ENCODE measurements around the gene SH3D19. TPM values are rescaled to one million over a fixed set of nuclear protein-coding genes. Genes with fewer than 3 reads are reported as not detected.
A peak's percentile ranks its signal among the peaks of the same experiment; 100 is the strongest.

Gene SH3D19
- polyA plus RNA-seq, 4 donors, result 37.7 to 92.4 (median 64.6) TPM

- no peak for FAIRE-seq
Measured at GRCh38 chr4:151304755-151305154, 20.6 kb downstream of the SH3D19 start.

GRCh38 chr4:151304226-151304625, 21.2 kb downstream of the SH3D19 start:
- Histone ChIP-seq H3K27ac (ENCODE audit: low read depth in 1 of 3, low read length in 2 of 3) (no peak overlapping the region), H3K4me3 (ENCODE audit: low read depth in 1 of 3, low read length in 3 of 3) (no peak overlapping the region), H3K9me3 (ENCODE audit: control insufficient read depth in 2 of 2, insufficient read depth in 1 of 2, low read depth in 1 of 2, low read length in 1 of 2) (no peaks in the 10 kb centered on the region), H3K27me3 (ENCODE audit: control insufficient read depth in 3 of 3, insufficient read depth in 3 of 3, low read length in 3 of 3) (no peaks in the 10 kb centered on the region), H3K4me1 (ENCODE audit: control insufficient read depth in 3 of 3, insufficient read depth in 2 of 3, low read depth in 1 of 3, low read length in 2 of 3) (peaks cover 0 to 4% (median 2%) of the 10 kb centered on the region in 3 donors), H3K36me3 (ENCODE audit: control insufficient read depth in 3 of 3, insufficient read depth in 2 of 3, low read depth in 1 of 3, low read length in 3 of 3) (peaks cover 0 to 10% (median 1%) of the 10 kb centered on the region in 3 donors)
- FAIRE-seq (no peak), DNase-seq (no peak)

More at GRCh38 chr4:151304755-151305154, 20.6 kb downstream of the SH3D19 start:
- Histone ChIP-seq H3K36me3 (ENCODE audit: control insufficient read depth in 3 of 3, insufficient read depth in 2 of 3, low read depth in 1 of 3, low read length in 3 of 3) (peaks cover 0 to 13% (median 1%) of the 10 kb centered on the region in 3 donors), H3K4me1 (ENCODE audit: control insufficient read depth in 3 of 3, insufficient read depth in 2 of 3, low read depth in 1 of 3, low read length in 2 of 3) (peaks cover 0 to 4% (median 2%) of the 10 kb centered on the region in 3 donors), H3K4me3 (ENCODE audit: low read depth in 1 of 3, low read length in 3 of 3) (no peak overlapping the region), H3K9me3 (ENCODE audit: control insufficient read depth in 2 of 2, insufficient read depth in 1 of 2, low read depth in 1 of 2, low read length in 1 of 2) (no peaks in the 10 kb centered on the region), H3K27me3 (ENCODE audit: control insufficient read depth in 3 of 3, insufficient read depth in 3 of 3, low read length in 3 of 3) (no peaks in the 10 kb centered on the region), H3K27ac (ENCODE audit: low read depth in 1 of 3, low read length in 2 of 3) (no peak overlapping the region)
- DNase-seq, result no peak

- DNase-seq, result no peak
- no peak for FAIRE-seq
- Histone ChIP-seq H3K9me3 (ENCODE audit: control insufficient read depth in 2 of 2, insufficient read depth in 1 of 2, low read depth in 1 of 2, low read length in 1 of 2) (no peaks in the 10 kb centered on the region), H3K4me3 (ENCODE audit: low read depth in 1 of 3, low read length in 3 of 3) (no peak overlapping the region), H3K36me3 (ENCODE audit: control insufficient read depth in 3 of 3, insufficient read depth in 2 of 3, low read depth in 1 of 3, low read length in 3 of 3) (peaks cover 0 to 3% (median 1%) of the 10 kb centered on the region in 3 donors), H3K4me1 (ENCODE audit: control insufficient read depth in 3 of 3, insufficient read depth in 2 of 3, low read depth in 1 of 3, low read length in 2 of 3) (peaks cover 0 to 4% (median 2%) of the 10 kb centered on the region in 3 donors), H3K27ac (ENCODE audit: low read depth in 1 of 3, low read length in 2 of 3) (no peak overlapping the region), H3K27me3 (ENCODE audit: control insufficient read depth in 3 of 3, insufficient read depth in 3 of 3, low read length in 3 of 3) (no peaks in the 10 kb centered on the region)
- WGBS, 3 donors, result 54 to 71% (median 56%) methylated on average over 4 of the region's 4 CpGs
Measured at GRCh38 chr4:151302432-151302831, 23.0 kb downstream of the SH3D19 start.

- FAIRE-seq, result no peak
- Histone ChIP-seq H3K27ac (ENCODE audit: low read depth in 1 of 3, low read length in 2 of 3) (no peak overlapping the region), H3K9me3 (ENCODE audit: control insufficient read depth in 2 of 2, insufficient read depth in 1 of 2, low read depth in 1 of 2, low read length in 1 of 2) (no peaks in the 10 kb centered on the region), H3K4me3 (ENCODE audit: low read depth in 1 of 3, low read length in 3 of 3) (no peak overlapping the region), H3K27me3 (ENCODE audit: control insufficient read depth in 3 of 3, insufficient read depth in 3 of 3, low read length in 3 of 3) (no peaks in the 10 kb centered on the region), H3K4me1 (ENCODE audit: control insufficient read depth in 3 of 3, insufficient read depth in 2 of 3, low read depth in 1 of 3, low read length in 2 of 3) (peaks cover 6 to 14% (median 10%) of the 10 kb centered on the region in 3 donors), H3K36me3 (ENCODE audit: control insufficient read depth in 3 of 3, insufficient read depth in 2 of 3, low read depth in 1 of 3, low read length in 3 of 3) (peaks cover 0 to 4% (median 0%) of the 10 kb centered on the region in 3 donors)
- no peak for DNase-seq
Measured at GRCh38 chr4:151297170-151297569, 28.2 kb downstream of the SH3D19 start.

- peaks cover 0 to 4% (median 0%) of the 10 kb centered on the region in 3 donors for H3K36me3 ChIP-seq (ENCODE audit: control insufficient read depth in 3 of 3, insufficient read depth in 2 of 3, low read depth in 1 of 3, low read length in 3 of 3)
- no peaks in the 10 kb centered on the region for H3K27me3 ChIP-seq (ENCODE audit: control insufficient read depth in 3 of 3, insufficient read depth in 3 of 3, low read length in 3 of 3)
- peaks cover 6 to 14% (median 10%) of the 10 kb centered on the region in 3 donors for H3K4me1 ChIP-seq (ENCODE audit: control insufficient read depth in 3 of 3, insufficient read depth in 2 of 3, low read depth in 1 of 3, low read length in 2 of 3)
- no peak for DNase-seq
- H3K27ac ChIP-seq (ENCODE audit: low read depth in 1 of 3, low read length in 2 of 3), result no peak overlapping the region
- H3K9me3 ChIP-seq (ENCODE audit: control insufficient read depth in 2 of 2, insufficient read depth in 1 of 2, low read depth in 1 of 2, low read length in 1 of 2), result no peaks in the 10 kb centered on the region
- no peak overlapping the region for H3K4me3 ChIP-seq (ENCODE audit: low read depth in 1 of 3, low read length in 3 of 3)
- WGBS, 3 donors, result 12 to 48% (median 15%) methylated on average over 3 of the region's 3 CpGs
- FAIRE-seq, result no peak
Measured at GRCh38 chr4:151296227-151296626, 29.2 kb downstream of the SH3D19 start.

GRCh38 chr4:151294833-151295496, 30.4 kb downstream of the SH3D19 start:
- Histone ChIP-seq H3K27me3 (ENCODE audit: control insufficient read depth in 3 of 3, insufficient read depth in 3 of 3, low read length in 3 of 3) (no peaks in the 10 kb centered on the region), H3K4me3 (ENCODE audit: low read depth in 1 of 3, low read length in 3 of 3) (no peak overlapping the region), H3K36me3 (ENCODE audit: control insufficient read depth in 3 of 3, insufficient read depth in 2 of 3, low read depth in 1 of 3, low read length in 3 of 3) (peaks cover 0 to 5% (median 0%) of the 10 kb centered on the region in 3 donors), H3K4me1 (ENCODE audit: control insufficient read depth in 3 of 3, insufficient read depth in 2 of 3, low read depth in 1 of 3, low read length in 2 of 3) (peaks cover 6 to 14% (median 10%) of the 10 kb centered on the region in 3 donors), H3K9me3 (ENCODE audit: control insufficient read depth in 2 of 2, insufficient read depth in 1 of 2, low read depth in 1 of 2, low read length in 1 of 2) (peaks cover 0 to 2% of the 10 kb centered on the region in 2 donors), H3K27ac (ENCODE audit: low read depth in 1 of 3, low read length in 2 of 3) (peak overlapping the region; percentile 17 to 43 (median 30))
- DNase-seq (peak; percentile 21 to 79), FAIRE-seq (no peak)
- 25 to 65% (median 54%) methylated on average over 5 of the region's 5 CpGs for WGBS, 3 donors

GRCh38 chr4:151292038-151292437, 33.4 kb downstream of the SH3D19 start:
- H3K27me3 ChIP-seq (ENCODE audit: control insufficient read depth in 3 of 3, insufficient read depth in 3 of 3, low read length in 3 of 3), result no peaks in the 10 kb centered on the region
- peaks cover 0 to 3% of the 10 kb centered on the region in 2 donors for H3K9me3 ChIP-seq (ENCODE audit: control insufficient read depth in 2 of 2, insufficient read depth in 1 of 2, low read depth in 1 of 2, low read length in 1 of 2)
- no peak overlapping the region for H3K4me3 ChIP-seq (ENCODE audit: low read depth in 1 of 3, low read length in 3 of 3)
- H3K27ac ChIP-seq (ENCODE audit: low read depth in 1 of 3, low read length in 2 of 3), result no peak overlapping the region
- WGBS, 3 donors, result 85 to 94% (median 85%) methylated on average over 2 of the region's 2 CpGs
- DNase-seq (no peak), FAIRE-seq (no peak)
- H3K36me3 ChIP-seq (ENCODE audit: control insufficient read depth in 3 of 3, insufficient read depth in 2 of 3, low read depth in 1 of 3, low read length in 3 of 3), result peaks cover 0 to 13% (median 0%) of the 10 kb centered on the region in 3 donors
- peaks cover 6 to 14% (median 10%) of the 10 kb centered on the region in 3 donors for H3K4me1 ChIP-seq (ENCODE audit: control insufficient read depth in 3 of 3, insufficient read depth in 2 of 3, low read depth in 1 of 3, low read length in 2 of 3)

GRCh38 chr4:151291485-151291884, 33.9 kb downstream of the SH3D19 start:
- DNase-seq (no peak), FAIRE-seq (no peak)

More at GRCh38 chr4:151291485-151291884, 33.9 kb downstream of the SH3D19 start:
- H3K4me1 ChIP-seq (ENCODE audit: control insufficient read depth in 3 of 3, insufficient read depth in 2 of 3, low read depth in 1 of 3, low read length in 2 of 3), result peaks cover 6 to 14% (median 10%) of the 10 kb centered on the region in 3 donors
- H3K9me3 ChIP-seq (ENCODE audit: control insufficient read depth in 2 of 2, insufficient read depth in 1 of 2, low read depth in 1 of 2, low read length in 1 of 2), result peaks cover 0 to 3% of the 10 kb centered on the region in 2 donors
- no peak overlapping the region for H3K4me3 ChIP-seq (ENCODE audit: low read depth in 1 of 3, low read length in 3 of 3)
- H3K36me3 ChIP-seq (ENCODE audit: control insufficient read depth in 3 of 3, insufficient read depth in 2 of 3, low read depth in 1 of 3, low read length in 3 of 3), result peaks cover 0 to 13% (median 0%) of the 10 kb centered on the region in 3 donors
- no peaks in the 10 kb centered on the region for H3K27me3 ChIP-seq (ENCODE audit: control insufficient read depth in 3 of 3, insufficient read depth in 3 of 3, low read length in 3 of 3)
- no peak overlapping the region for H3K27ac ChIP-seq (ENCODE audit: low read depth in 1 of 3, low read length in 2 of 3)
- 37 to 68% (median 50%) methylated on average over 1 of the region's 1 CpG for WGBS, 3 donors

All from small intestine (tissue), 7 donors.